MCF 10A (cell line): ENCODE results near the gene BMPR1B. TPM values are rescaled to one million over a fixed set of nuclear protein-coding genes. Genes with fewer than 3 reads are reported as not detected.

ENCODE experiments used
- BruUV-seq: library from RNA; stranded (reverse); fragments of 400-500 nt; replicated peaks from 2 replicates; lab custom pipeline; 2021; lab: Mats Ljungman, UMichigan
- CTCF ChIA-PET: fragments of 300-600 bp; sonication (Branson Sonifier 250); formaldehyde crosslinking; extraction: SDS; loops from one replicate; lab custom pipeline; 2021; ENCODE audit warnings: antibody characterized with exemption, inconsistent platforms; lab: Yijun Ruan, JAX
- POLR2A ChIA-PET: fragments of 300-600, 350-650 bp; sonication (Branson Sonifier 250); formaldehyde crosslinking; extraction: SDS; loops from one replicate; lab custom pipeline; 2020; ENCODE audit warnings: antibody characterized with exemption, inconsistent platforms; lab: Yijun Ruan, JAX
- DNase-seq: peaks from one replicate; pipeline ENCODE4 v3.0.0-alpha.2; 2018; ENCODE audit not compliant: unreplicated experiment
- H3K27ac Mint-ChIP-seq: one replicate; pipeline ENCODE4 v1.8.0; 2022; ENCODE audit warnings: mild to moderate bottlenecking, low read depth, mixed read lengths; ENCODE audit not compliant: unreplicated experiment
- H3K27me3 Mint-ChIP-seq: one replicate; pipeline ENCODE4 v1.8.0; 2022; ENCODE audit warnings: mixed read lengths; ENCODE audit not compliant: insufficient read depth, unreplicated experiment
- H3K36me3 Mint-ChIP-seq: one replicate; pipeline ENCODE4 v1.8.0; 2022; ENCODE audit warnings: mild to moderate bottlenecking, moderate library complexity, mixed read lengths; ENCODE audit not compliant: insufficient read depth, unreplicated experiment
- H3K4me1 Mint-ChIP-seq: one replicate; pipeline ENCODE4 v1.8.0; 2022; ENCODE audit warnings: mixed read lengths; ENCODE audit not compliant: insufficient read depth, unreplicated experiment
- H3K4me3 Mint-ChIP-seq: one replicate; pipeline ENCODE4 v1.8.0; 2022; ENCODE audit warnings: mild to moderate bottlenecking, moderate library complexity, mixed read lengths; ENCODE audit not compliant: unreplicated experiment
- H3K9me3 Mint-ChIP-seq: one replicate; pipeline ENCODE4 v1.8.0; 2022; ENCODE audit warnings: mixed read lengths; ENCODE audit not compliant: unreplicated experiment
- CTCF ChIP-seq: fragments of 200-600 bp; IDR thresholded peaks from one replicate; pipeline ENCODE4 v1.8.0; 2022; ENCODE audit warnings: antibody characterized with exemption, mild to moderate bottlenecking; ENCODE audit not compliant: unreplicated experiment
- intact Hi-C: fragments of 100-400 bp; cut with micrococcal nuclease; formaldehyde crosslinking; loops from 2 replicates; pipeline ENCODE4 v1.14.1; 2022
- total RNA-seq: library from RNA; stranded (reverse); gene quantifications from 2 replicates; pipeline ENCODE4 v1.2.3, GENCODE V29; 2022

BMPR1B gene
- total RNA-seq, 1 experiment from 2014 or later = 18.8 TPM

GRCh38 chr4:94739741-94740140 is 18.0 kb upstream of the BMPR1B start:
- BruUV-seq = no TSS peak
- Mint-ChIP-seq H3K9me3 (no peaks in the 10 kb centered on the region), H3K4me1 (no peaks in the 10 kb centered on the region), H3K36me3 (no peaks in the 10 kb centered on the region), H3K4me3 (no peak overlapping the region), H3K27me3 (no peaks in the 10 kb centered on the region), H3K27ac (no peak overlapping the region)
- intact Hi-C loops = loop anchor here (10.0 kb wide), 2 partner anchors 385 to 435 kb away; no protein-coding TSS in a partner anchor
- no peak for TF ChIP-seq CTCF
- no peak for DNase-seq
- CTCF ChIA-PET = interaction anchor here (1.0 kb wide), 1 partner anchor 12 kb away, joined by 5 read pairs; no protein-coding TSS in a partner anchor
- POLR2A ChIA-PET = no interaction called here

GRCh38 chr4:94741304-94741703 is 16.5 kb upstream of the BMPR1B start:
- BruUV-seq = no TSS peak
- Mint-ChIP-seq H3K27ac (no peak overlapping the region), H3K4me1 (no peaks in the 10 kb centered on the region), H3K4me3 (no peak overlapping the region), H3K9me3 (no peaks in the 10 kb centered on the region), H3K36me3 (no peaks in the 10 kb centered on the region), H3K27me3 (no peaks in the 10 kb centered on the region)
- TF ChIP-seq CTCF = no peak
- intact Hi-C loops = loop anchor here (10.0 kb wide), 1 partner anchor 383 kb away; no protein-coding TSS in a partner anchor
- DNase-seq = no peak
- CTCF ChIA-PET = interaction anchor here (0.6 to 0.8 kb wide), 2 partner anchors 10 to 17 kb away, joined by 4 read pairs; partner anchors contain the start of gene BMPR1B
- POLR2A ChIA-PET = no interaction called here

GRCh38 chr4:94743838-94744237 is 13.9 kb upstream of the BMPR1B start:
- BruUV-seq = no TSS peak
- H3K27me3 Mint-ChIP-seq = no peaks in the 10 kb centered on the region
- H3K9me3 Mint-ChIP-seq = no peaks in the 10 kb centered on the region
- POLR2A ChIA-PET = no interaction called here
- no peak overlapping the region for H3K27ac Mint-ChIP-seq
- DNase-seq = no peak
- intact Hi-C loops = loop anchor here (10.0 kb wide), 1 partner anchor 381 kb away; no protein-coding TSS in a partner anchor
- H3K4me1 Mint-ChIP-seq = no peaks in the 10 kb centered on the region
- CTCF ChIA-PET = no interaction called here
- no peak for TF ChIP-seq CTCF
- no peaks in the 10 kb centered on the region for H3K36me3 Mint-ChIP-seq
- no peak overlapping the region for H3K4me3 Mint-ChIP-seq

GRCh38 chr4:94744850-94745249 is 12.9 kb upstream of the BMPR1B start:
- ChIA-PET CTCF (interaction anchor here (0.8 kb wide), 1 partner anchor 10 kb away, joined by 4 read pairs; no protein-coding TSS in a partner anchor), POLR2A (interaction anchor here (1.0 kb wide), 1 partner anchor 11 kb away, joined by 3 read pairs; no protein-coding TSS in a partner anchor)
- H3K4me3 Mint-ChIP-seq = no peak overlapping the region
- no peak for TF ChIP-seq CTCF
- H3K27me3 Mint-ChIP-seq = no peaks in the 10 kb centered on the region
- intact Hi-C loops = loop anchor here (10.0 kb wide), 1 partner anchor 380 kb away; no protein-coding TSS in a partner anchor
- no peak for DNase-seq
- H3K4me1 Mint-ChIP-seq = no peaks in the 10 kb centered on the region
- H3K36me3 Mint-ChIP-seq = no peaks in the 10 kb centered on the region
- no TSS peak for BruUV-seq
- H3K9me3 Mint-ChIP-seq = no peaks in the 10 kb centered on the region
- H3K27ac Mint-ChIP-seq = no peak overlapping the region
